Keratinocyte (primary cell): ENCODE measurements around the gene RB1. TPM values are rescaled to one million over a fixed set of nuclear protein-coding genes. Genes with fewer than 3 reads are reported as not detected.

Source experiments
- DNase-seq: peaks from one replicate; pipeline ENCODE4 v3.0.0-alpha.2; 2011; ENCODE audit warnings: low read depth, missing footprints, low spot score
- FAIRE-seq: peaks from 2 replicates; lab custom pipeline; 2011; peaks lifted over from hg19 to GRCh38; lab: Jason Lieb, UNC
- H2AFZ ChIP-seq: 2 replicates; pipeline ENCODE4 v1.6.0; 2012; ENCODE audit warnings: low read length, control low read depth, inconsistent platforms; ENCODE audit not compliant: control insufficient read depth
- H3K27ac ChIP-seq: 2 replicates; pipeline ENCODE4 v1.5.1; 2011; ENCODE audit warnings: low read length; ENCODE audit not compliant: control insufficient read depth, insufficient read depth
- H3K27me3 ChIP-seq: 3 replicates; pipeline ENCODE4 v1.6.0; 2011; ENCODE audit warnings: low read length; ENCODE audit not compliant: control insufficient read depth, insufficient read depth; ENCODE audit errors: extremely low read depth
- H3K36me3 ChIP-seq, 2 experiments: 2 replicates in 1 of 2; 3 replicates in 1 of 2; pipeline ENCODE4 v1.5.1; 2011; ENCODE audit warnings: low read length in 2 of 2, mild to moderate bottlenecking in 1 of 2; ENCODE audit not compliant: control insufficient read depth in 2 of 2, insufficient read depth in 2 of 2; ENCODE audit errors: extremely low read depth in 1 of 2
- H3K4me1 ChIP-seq: 3 replicates; pipeline ENCODE4 v1.5.1; 2011; ENCODE audit warnings: low read length; ENCODE audit not compliant: control insufficient read depth, insufficient read depth; ENCODE audit errors: extremely low read depth
- H3K4me2 ChIP-seq: 3 replicates; pipeline ENCODE4 v1.6.0; 2011; ENCODE audit warnings: low read depth, low read length; ENCODE audit not compliant: control insufficient read depth, insufficient read depth; ENCODE audit errors: extremely low read depth
- H3K4me3 ChIP-seq, 3 experiments: fragments of 200-600 bp in 1 of 3; sonication (generic) in 1 of 3; 2 replicates in 2 of 3; 3 replicates in 1 of 3; pipeline ENCODE4 v1.5.1; 2011 to 2016; ENCODE audit warnings: low read length in 3 of 3, mild to moderate bottlenecking in 3 of 3, control low read depth in 2 of 3, inconsistent platforms in 1 of 3, low read depth in 1 of 3, mixed read lengths in 1 of 3, mixed run types in 1 of 3, moderate library complexity in 1 of 3; ENCODE audit not compliant: control insufficient read depth in 2 of 3, insufficient read depth in 2 of 3; ENCODE audit errors: extremely low read depth in 1 of 3
- H3K79me2 ChIP-seq: 2 replicates; pipeline ENCODE4 v1.6.0; 2012; ENCODE audit warnings: low read length; ENCODE audit not compliant: control insufficient read depth, insufficient read depth
- H3K9ac ChIP-seq: 3 replicates; pipeline ENCODE4 v1.6.0; 2011; ENCODE audit warnings: low read length; ENCODE audit not compliant: control insufficient read depth, insufficient read depth; ENCODE audit errors: extremely low read depth
- H3K9me1 ChIP-seq: 3 replicates; pipeline ENCODE4 v1.6.0; 2011; ENCODE audit warnings: low read length; ENCODE audit not compliant: control insufficient read depth, insufficient read depth; ENCODE audit errors: extremely low read depth
- H3K9me3 ChIP-seq: 2 replicates; pipeline ENCODE4 v1.5.1; 2012; ENCODE audit warnings: low read depth, low read length; ENCODE audit not compliant: control insufficient read depth
- H4K20me1 ChIP-seq: 3 replicates; pipeline ENCODE4 v1.6.0; 2011; ENCODE audit warnings: low read length; ENCODE audit not compliant: control insufficient read depth, insufficient read depth; ENCODE audit errors: extremely low read depth
- CTCF ChIP-seq, 3 experiments: IDR thresholded peaks in 1 of 3; conservative IDR thresholded peaks in 1 of 3; optimal IDR thresholded peaks in 1 of 3; 2 replicates in 2 of 3; 3 replicates in 1 of 3; pipeline versions ENCODE3 to v1.5.1; 2011; ENCODE audit warnings: low read length in 3 of 3, mild to moderate bottlenecking in 3 of 3, moderate library complexity in 2 of 3, control low read depth in 1 of 3, inconsistent platforms in 1 of 3; ENCODE audit not compliant: insufficient read depth in 2 of 3; ENCODE audit errors: extremely low read depth in 1 of 3
- EZH2 ChIP-seq: IDR thresholded peaks from one replicate; pipeline ENCODE4 v1.6.1; 2012; ENCODE audit warnings: inconsistent platforms, mild to moderate bottlenecking, low read length, moderate library complexity
- dilution Hi-C: fragments of 300-500 bp; cut with MboI; formaldehyde crosslinking; loops from one replicate; pipeline ENCODE4 v1.7.0; 2020; ENCODE audit warnings: low sequenced_read_pairs; ENCODE audit not compliant: extremely low pct_ligation_motif_present
- polyA plus RNA-seq, 5 experiments: library from polyadenylated mRNA; depleted of rRNA in 3 of 5; stranded (reverse) in 3 of 5; stranded (forward) in 1 of 5; unstranded in 1 of 5; fragments of >200 nt; gene quantifications; 1 replicate in 1 of 5; 2 replicates in 3 of 5; 3 replicates in 1 of 5; pipeline versions ENCODE4 v1.2.1 to v1.2.3, GENCODE V29; 2011 to 2012; ENCODE audit warnings: missing spikeins in 2 of 5, low read depth in 1 of 5, low replicate concordance in 1 of 5

The RB1 gene
- polyA plus RNA-seq, 1 donor (not counting 4 experiments of a cell fraction or from before 2014, with no cell fraction given), result 22.4 TPM

DNA sequence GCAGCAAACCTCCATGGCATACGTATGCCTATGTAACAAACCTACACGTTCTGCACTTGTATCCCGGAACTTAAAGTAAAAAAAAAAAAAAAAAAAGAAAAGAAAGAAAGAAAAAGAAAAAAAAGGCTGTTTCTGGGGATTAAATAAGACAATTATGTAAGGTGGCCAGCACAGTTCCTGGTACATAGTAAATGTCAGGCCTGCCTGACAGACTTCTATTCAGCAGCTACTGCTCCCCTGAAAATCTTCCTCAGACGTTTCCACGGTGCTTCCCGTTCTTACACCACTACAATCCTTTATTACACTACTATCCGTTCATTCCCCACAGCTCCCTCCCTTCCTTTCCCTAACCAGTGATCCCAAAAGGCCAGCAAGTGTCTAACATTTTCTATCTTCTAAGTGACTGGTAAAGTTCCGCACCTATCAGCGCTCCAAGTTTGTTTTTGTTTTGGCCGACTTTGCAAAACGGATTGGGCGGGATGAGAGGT, 636 bp upstream of the RB1 start:
- Histone ChIP-seq H2AFZ (peak overlapping the region; percentile 95), H3K36me3 (no peaks in the 10 kb centered on the region), H3K9ac (peak overlapping the region; percentile 95), H3K9me1 (no peaks in the 10 kb centered on the region), H3K4me3 (peak overlapping the region; percentile 82 to 86 (median 85)), H3K9me3 (no peaks in the 10 kb centered on the region), H3K4me1 (peaks cover 22% of the 10 kb centered on the region), H3K27me3 (no peaks in the 10 kb centered on the region), H3K79me2 (peaks cover 30% of the 10 kb centered on the region), H3K27ac (peak overlapping the region; percentile 96), H4K20me1 (no peaks in the 10 kb centered on the region), H3K4me2 (peak overlapping the region; percentile 99)
- TF ChIP-seq CTCF (optimal IDR thresholded peaks at IDR 0.05 in 1 of 3, IDR thresholded peaks at IDR 0.05 in 1 of 3, conservative IDR thresholded peaks at IDR 0.05 in 1 of 3; ENCODE audit: extremely low read depth in 1 of 3, insufficient read depth in 2 of 3, low read length in 3 of 3), result no peak
- TF ChIP-seq EZH2, result no peak
- dilution Hi-C loops, result no loop called here
- DNase-seq, result no peak
- no peak for FAIRE-seq

DNA sequence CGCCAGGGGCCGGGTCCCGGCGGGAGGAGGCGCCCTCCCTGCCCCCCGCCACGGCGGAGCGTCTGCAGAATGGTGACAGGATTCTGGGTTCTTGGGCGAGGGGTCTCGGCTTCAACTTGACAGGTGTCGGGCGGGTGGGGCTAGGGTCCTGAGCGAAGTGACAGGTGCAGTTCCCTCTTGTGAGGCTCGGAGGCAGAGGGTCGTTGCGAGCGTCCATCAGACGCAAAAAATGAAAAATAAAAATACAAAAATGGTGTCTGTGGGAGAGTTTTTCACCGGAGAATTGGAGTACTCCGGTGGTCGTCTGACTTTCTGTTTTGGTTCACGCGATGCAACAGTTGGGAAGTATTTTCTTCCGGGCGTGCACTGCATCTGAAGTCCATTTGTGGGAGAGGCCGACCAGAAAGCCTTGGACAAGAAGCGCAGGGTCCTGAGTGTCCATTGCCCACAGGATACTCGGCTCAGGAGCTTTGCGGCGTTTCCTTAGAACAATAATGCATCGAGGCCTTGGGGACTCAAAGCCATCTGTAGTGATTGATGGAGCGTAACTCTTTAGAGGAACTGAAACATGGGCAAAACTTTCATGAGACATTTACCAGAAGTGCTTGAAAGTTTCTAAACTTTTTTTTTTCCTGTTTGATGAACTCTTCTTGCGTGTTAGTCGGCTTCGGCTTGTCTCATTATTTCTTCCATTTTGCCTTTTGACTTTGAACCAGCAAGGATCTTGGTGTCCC, 759 bp downstream of the RB1 start:
- DNase-seq (no peak), FAIRE-seq (no peak)
- dilution Hi-C loops, result no loop called here
- Histone ChIP-seq H3K79me2 (peaks cover 30% of the 10 kb centered on the region), H4K20me1 (no peaks in the 10 kb centered on the region), H3K9me1 (no peaks in the 10 kb centered on the region), H3K4me1 (peaks cover 22% of the 10 kb centered on the region), H3K27ac (peak overlapping the region; percentile 96), H2AFZ (peak overlapping the region; percentile 17), H3K9ac (peak overlapping the region; percentile 95), H3K9me3 (no peaks in the 10 kb centered on the region), H3K4me2 (peak overlapping the region; percentile 71), H3K36me3 (no peaks in the 10 kb centered on the region), H3K27me3 (no peaks in the 10 kb centered on the region), H3K4me3 (peak overlapping the region; percentile 82 to 86 (median 85))
- TF ChIP-seq EZH2, result no peak
